Measurements from ENCODE around the gene HARBI1.

The HARBI1 gene

GRCh38 chr11:46633291-46634217 is 16.5 kb upstream of the HARBI1 start:
- no peak for DNase-seq

- DNase-seq: no peak
Observed at GRCh38 chr11:46632502-46632901, 15.5 kb upstream of the HARBI1 start.

GRCh38 chr11:46631676-46632075 is 14.6 kb upstream of the HARBI1 start:
- DNase-seq: no peak

- DNase-seq: no peak
Observed at GRCh38 chr11:46630237-46630636, 13.2 kb upstream of the HARBI1 start.

GRCh38 chr11:46628961-46629360 is 11.9 kb upstream of the HARBI1 start:
- no peak for DNase-seq

- no peak for DNase-seq
Observed at GRCh38 chr11:46625406-46625805, 8.4 kb upstream of the HARBI1 start.

GRCh38 chr11:46618837-46619236 is 1.8 kb upstream of the HARBI1 start:
- no peak for DNase-seq

GRCh38 chr11:46617972-46618314 is 916 bp upstream of the HARBI1 start:
- no peak for DNase-seq

- peak; percentile 5 for DNase-seq
Observed at GRCh38 chr11:46616551-46617133, 385 bp downstream of the HARBI1 start.

GRCh38 chr11:46615756-46616155 is 1.3 kb downstream of the HARBI1 start:
- DNase-seq: no peak

GRCh38 chr11:46612326-46612725 is 4.7 kb downstream of the HARBI1 start:
- no peak for DNase-seq

GRCh38 chr11:46611526-46612304 is 5.3 kb downstream of the HARBI1 start:
- no peak for DNase-seq

GRCh38 chr11:46609386-46609785 is 7.6 kb downstream of the HARBI1 start:
- DNase-seq: no peak

GRCh38 chr11:46607516-46607915 is 9.5 kb downstream of the HARBI1 start:
- no peak for DNase-seq

GRCh38 chr11:46604796-46605195 is 12.2 kb downstream of the HARBI1 start:
- no peak for DNase-seq

GRCh38 chr11:46603704-46604308 is 13.2 kb downstream of the HARBI1 start:
- DNase-seq: no peak

- no peak for DNase-seq
Observed at GRCh38 chr11:46601129-46601528, 15.9 kb downstream of the HARBI1 start.

GRCh38 chr11:46600194-46600960 is 16.6 kb downstream of the HARBI1 start:
- DNase-seq: no peak

GRCh38 chr11:46599340-46600193 is 17.5 kb downstream of the HARBI1 start:
- no peak for DNase-seq

GRCh38 chr11:46597609-46598219 is 19.3 kb downstream of the HARBI1 start:
- no peak for DNase-seq

GRCh38 chr11:46597155-46597554 is 19.9 kb downstream of the HARBI1 start:
- no peak for DNase-seq

Data from right kidney (tissue), 1 donor.